ENCODE results near the gene ZNF474. TPM values are rescaled to one million over a fixed set of nuclear protein-coding genes. Genes with fewer than 3 reads are reported as not detected.

ZNF474 gene
- total and polyA plus RNA-seq, 2 of the 4 experiments (the other 2 are of a cell fraction), result 0.24 to 0.54 TPM

DNA sequence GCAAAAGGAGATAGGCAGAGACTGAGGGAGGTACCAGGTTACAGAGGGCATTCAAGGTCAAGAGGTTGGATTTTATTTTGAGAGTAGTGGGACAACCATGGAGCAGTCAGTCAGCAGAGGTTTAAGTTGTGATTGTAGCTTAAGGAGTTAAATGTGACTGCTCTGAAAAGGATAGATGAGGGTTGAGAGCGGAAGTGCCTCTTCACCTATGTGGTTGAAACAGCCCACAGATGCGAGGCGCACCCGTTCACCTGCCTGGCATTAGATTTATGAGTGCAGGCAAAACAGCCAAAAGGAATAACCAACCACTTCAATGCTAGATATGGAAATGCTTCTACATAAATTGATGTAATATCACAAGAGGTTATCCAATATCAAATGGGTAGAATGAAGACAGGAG lies 8.4 kb downstream of the ZNF474 start:
- H2BK15ac ChIP-seq (ENCODE audit: low read depth, low read length), result no peak overlapping the region
- no peak overlapping the region for H2BK120ac ChIP-seq (ENCODE audit: low read depth, low read length)
- H3K18ac ChIP-seq (ENCODE audit: low read depth, low read length), result no peak overlapping the region
- no CpG with 5 or more reads among the region's 4 CpGs for WGBS, 2 experiments (ENCODE audit: extremely low coverage in 2 of 2, insufficient read length in 1 of 2)
- no peaks in the 10 kb centered on the region for H3K27me3 ChIP-seq (ENCODE audit: control insufficient read depth, insufficient read depth, low read length)
- dilution Hi-C loops (cut with HindIII; ENCODE audit: low sequenced_read_pairs, unreplicated experiment), result no loop called here
- H3K9me3 ChIP-seq (ENCODE audit: control insufficient read depth, insufficient read depth, low read length), result no peaks in the 10 kb centered on the region
- H3K27ac ChIP-seq (ENCODE audit: insufficient read depth, low read length), result no peak overlapping the region
- no peak overlapping the region for H3K4me2 ChIP-seq (ENCODE audit: low read depth, low read length)
- H2AK5ac ChIP-seq (ENCODE audit: low read depth, low read length), result no peak overlapping the region
- no peaks in the 10 kb centered on the region for H3K36me3 ChIP-seq (ENCODE audit: control insufficient read depth, insufficient read depth, low read length)
- intact Hi-C loops (cut with micrococcal nuclease), result no loop called here
- BruUV-seq (replicated peaks), result no TSS peak
- peak overlapping the region; percentile 19 for H3K4ac ChIP-seq (ENCODE audit: low read depth, low read length)
- no peak overlapping the region for H2BK20ac ChIP-seq (ENCODE audit: low read depth, low read length)
- peaks cover 4% of the 10 kb centered on the region; the same call in 1 of the 2 replicates for H3K4me1 ChIP-seq (ENCODE audit: control insufficient read depth, insufficient read depth, low read length)
- H4K8ac ChIP-seq (ENCODE audit: low read depth in 2 of 2, low read length in 2 of 2), result no peak overlapping the region
- in situ Hi-C loops (cut with MboI; ENCODE audit: low sequenced_read_pairs), result no loop called here
- no peak overlapping the region for H3K9ac ChIP-seq (ENCODE audit: low read depth, low read length)
- DNase-seq (no peak), ATAC-seq (ENCODE audit: low read depth) (no peak)
- no peaks in the 10 kb centered on the region for H4K20me1 ChIP-seq (ENCODE audit: insufficient read depth, low read length)
- H4K5ac ChIP-seq (ENCODE audit: low read depth, low read length), result no peak overlapping the region
- H2BK5ac ChIP-seq (ENCODE audit: low read depth, low read length, poor library complexity, severe bottlenecking), result no peak overlapping the region
- peaks cover 3% of the 10 kb centered on the region for H3K9me1 ChIP-seq (ENCODE audit: insufficient read depth, low read length)
- no peak overlapping the region for H3K56ac ChIP-seq (ENCODE audit: extremely low read depth, insufficient read depth, low read length)
- 0 out of 4 replicates have a peak, but pooled peaks cover 0 to under 1% of the 10 kb centered on the region in 2 experiments for H3K79me1 ChIP-seq (ENCODE audit: low read depth in 1 of 2, low read length in 2 of 2)
- no peak overlapping the region for H3K23ac ChIP-seq (ENCODE audit: low read depth, low read length)
- CTCF ChIA-PET, result no interaction called here
- H2AK9ac ChIP-seq (replicated peaks; ENCODE audit: low read depth, low read length, poor library complexity), result no peak overlapping the region
- H2AFZ ChIP-seq (replicated peaks; ENCODE audit: low read length, poor library complexity), result no peak overlapping the region
- H4K91ac ChIP-seq (ENCODE audit: insufficient read depth, low read depth, low read length), result no peak overlapping the region
- H3K4me3 ChIP-seq (ENCODE audit: insufficient read depth, low read depth, low read length), result no peak overlapping the region
- POLR2A ChIA-PET (ENCODE audit: unreplicated experiment), result no interaction called here
- TF ChIP-seq USF2 (IDR thresholded peaks at IDR 0.05; ENCODE audit: low read depth, low read length), result no peak
- TF ChIP-seq MAFK (IDR thresholded peaks at IDR 0.05; ENCODE audit: low read depth, low read length), result no peak
- no peak for TF ChIP-seq FOS (IDR thresholded peaks at IDR 0.05; ENCODE audit: low read depth, low read length)
- TF ChIP-seq, protein P1, sequence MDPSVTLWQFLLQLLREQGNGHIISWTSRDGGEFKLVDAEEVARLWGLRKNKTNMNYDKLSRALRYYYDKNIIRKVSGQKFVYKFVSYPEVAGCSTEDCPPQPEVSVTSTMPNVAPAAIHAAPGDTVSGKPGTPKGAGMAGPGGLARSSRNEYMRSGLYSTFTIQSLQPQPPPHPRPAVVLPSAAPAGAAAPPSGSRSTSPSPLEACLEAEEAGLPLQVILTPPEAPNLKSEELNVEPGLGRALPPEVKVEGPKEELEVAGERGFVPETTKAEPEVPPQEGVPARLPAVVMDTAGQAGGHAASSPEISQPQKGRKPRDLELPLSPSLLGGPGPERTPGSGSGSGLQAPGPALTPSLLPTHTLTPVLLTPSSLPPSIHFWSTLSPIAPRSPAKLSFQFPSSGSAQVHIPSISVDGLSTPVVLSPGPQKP (IDR thresholded peaks at IDR 0.05; ENCODE audit: borderline replicate concordance, low read depth, low read length), result no peak
- TF ChIP-seq, protein P2, sequence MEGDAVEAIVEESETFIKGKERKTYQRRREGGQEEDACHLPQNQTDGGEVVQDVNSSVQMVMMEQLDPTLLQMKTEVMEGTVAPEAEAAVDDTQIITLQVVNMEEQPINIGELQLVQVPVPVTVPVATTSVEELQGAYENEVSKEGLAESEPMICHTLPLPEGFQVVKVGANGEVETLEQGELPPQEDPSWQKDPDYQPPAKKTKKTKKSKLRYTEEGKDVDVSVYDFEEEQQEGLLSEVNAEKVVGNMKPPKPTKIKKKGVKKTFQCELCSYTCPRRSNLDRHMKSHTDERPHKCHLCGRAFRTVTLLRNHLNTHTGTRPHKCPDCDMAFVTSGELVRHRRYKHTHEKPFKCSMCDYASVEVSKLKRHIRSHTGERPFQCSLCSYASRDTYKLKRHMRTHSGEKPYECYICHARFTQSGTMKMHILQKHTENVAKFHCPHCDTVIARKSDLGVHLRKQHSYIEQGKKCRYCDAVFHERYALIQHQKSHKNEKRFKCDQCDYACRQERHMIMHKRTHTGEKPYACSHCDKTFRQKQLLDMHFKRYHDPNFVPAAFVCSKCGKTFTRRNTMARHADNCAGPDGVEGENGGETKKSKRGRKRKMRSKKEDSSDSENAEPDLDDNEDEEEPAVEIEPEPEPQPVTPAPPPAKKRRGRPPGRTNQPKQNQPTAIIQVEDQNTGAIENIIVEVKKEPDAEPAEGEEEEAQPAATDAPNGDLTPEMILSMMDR (conservative IDR thresholded peaks at IDR 0.05; ENCODE audit: low read depth, low read length), result no peak
- TF ChIP-seq BHLHE40 (IDR thresholded peaks at IDR 0.05; ENCODE audit: low read depth, low read length), result no peak
- no peak for TF ChIP-seq NFE2L2 (IDR thresholded peaks at IDR 0.05; ENCODE audit: low read depth, low read length)
- no peak for TF ChIP-seq SMC3 (IDR thresholded peaks at IDR 0.05; ENCODE audit: low read depth, low read length)
- no peak for TF ChIP-seq MAZ (IDR thresholded peaks at IDR 0.05; ENCODE audit: borderline replicate concordance, low read depth, low read length)
- no peak for TF ChIP-seq RCOR1 (IDR thresholded peaks at IDR 0.05; ENCODE audit: insufficient replicate concordance, low read length)
- no peak for TF ChIP-seq RAD21 (IDR thresholded peaks at IDR 0.05; ENCODE audit: low read length)
- no peak overlapping the region for H3K14ac ChIP-seq (replicated peaks; ENCODE audit: low read depth, low read length)
